Adrenal gland (tissue), 5 donors: ENCODE results near the gene SH3RF1.

ENCODE experiments used
- CTCF ChIP-seq, 6 experiments: fragments of 450-650 bp in 4 of 6; fragments of 200-600 bp in 2 of 6; sonication (generic) in 1 of 6; IDR thresholded peaks; 1 replicate in 5 of 6; 2 replicates in 1 of 6; pipeline versions ENCODE4 v1.5.1 to v1.8.0; 2016 to 2021; ENCODE audit warnings: antibody characterized with exemption in 6 of 6, mild to moderate bottlenecking in 2 of 6, moderate library complexity in 1 of 6
- POLR2A ChIP-seq, 2 donors: fragments of 450-650 bp; IDR thresholded peaks; one replicate each; pipeline ENCODE4 v1.6.1; 2017; ENCODE audit warnings: antibody characterized with exemption in 2 of 2, mild to moderate bottlenecking in 2 of 2, moderate library complexity in 1 of 2
- donor health status: DM: no; HTN: no; CAD: no.

- TF ChIP-seq CTCF (IDR thresholded peaks at IDR 0.05) (no peak), POLR2A (IDR thresholded peaks at IDR 0.05) (no peak)
These were observed 196.6 kb downstream of the SH3RF1 start for GRCh38 chr4:169074117-169074516.
